ENCODE data around the gene TAOK3.

- TF ChIP-seq CTCF (IDR thresholded peaks at IDR 0.05) = no peak
- no peak for TF ChIP-seq POLR2A (IDR thresholded peaks at IDR 0.05; ENCODE audit: low read depth)
Observed at GRCh38 chr12:118346895-118347294, 25.8 kb downstream of the TAOK3 start.

Measured in esophagus muscularis mucosa (tissue), 3 donors.